SH-SY5Y (cell line): ENCODE results near the gene CNTFR.

Experiments used
- GATA2 ChIP-seq: IDR thresholded peaks from 2 replicates; pipeline ENCODE4 v1.6.1; 2011; ENCODE audit warnings: mild to moderate bottlenecking, low read depth, low read length
- GATA3 ChIP-seq: IDR thresholded peaks from 2 replicates; pipeline ENCODE4 v1.6.1; 2011; ENCODE audit warnings: low read depth, mild to moderate bottlenecking, low read length, moderate library complexity

Gene CNTFR

GRCh38 chr9:34559624-34560455, 29.7 kb downstream of the CNTFR start:
- TF ChIP-seq GATA3: no peak
- TF ChIP-seq GATA2: no peak

DNA sequence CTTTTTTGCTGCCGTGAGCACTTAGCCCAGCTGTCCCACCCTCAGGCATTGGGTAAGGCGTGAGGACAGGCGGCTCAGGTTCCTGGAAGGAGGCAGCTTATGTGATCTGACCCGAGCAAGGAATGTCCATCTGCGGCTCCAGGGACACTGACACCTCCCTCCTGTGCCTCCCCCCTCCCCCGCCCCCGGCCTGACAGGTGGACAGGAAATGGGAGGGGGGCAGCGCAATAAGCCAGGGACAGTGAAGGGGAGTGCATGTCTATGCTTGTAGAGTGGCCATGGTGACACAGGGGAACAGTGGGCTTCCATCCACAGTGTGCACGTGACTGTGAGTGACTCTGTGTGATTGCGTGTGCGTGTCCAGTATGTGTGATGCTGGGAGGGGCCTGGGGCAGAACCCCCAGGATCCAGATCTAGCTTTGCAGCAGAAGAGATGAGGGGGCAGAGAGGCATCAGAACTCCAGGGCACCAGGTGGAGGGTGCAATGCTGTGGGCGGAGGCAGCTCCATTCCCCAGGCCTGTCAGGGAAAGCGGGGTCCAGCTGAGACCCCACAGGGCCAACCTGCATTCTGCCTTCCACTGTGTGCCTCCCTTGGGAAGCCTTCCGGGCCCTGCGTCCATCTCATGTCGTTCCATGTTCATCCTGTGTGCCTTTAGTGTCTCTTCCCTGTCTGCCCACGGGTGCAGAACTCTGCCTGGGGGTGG, 30.5 kb downstream of the CNTFR start:
- TF ChIP-seq GATA2 (no peak), GATA3 (no peak)

DNA sequence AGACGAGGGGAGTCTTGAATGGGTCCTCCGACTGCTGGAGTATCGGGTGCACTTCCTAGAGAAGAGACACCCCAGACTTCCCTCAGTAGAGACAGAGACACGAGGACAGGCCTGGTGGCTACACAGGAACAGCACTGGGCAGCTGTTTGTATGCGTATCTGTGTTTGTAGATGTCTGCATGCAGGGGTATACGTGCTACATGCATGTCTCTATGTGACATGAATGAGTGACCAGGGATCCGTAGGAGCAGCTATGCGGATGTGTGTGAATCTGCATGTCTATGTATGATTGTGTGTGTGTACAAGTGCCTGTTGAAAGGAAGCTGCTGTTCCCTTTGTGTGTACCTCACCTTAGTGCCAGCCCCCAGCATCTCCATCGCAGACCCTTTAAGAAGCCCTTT, 31.2 kb downstream of the CNTFR start:
- TF ChIP-seq GATA3: no peak
- TF ChIP-seq GATA2: no peak

- TF ChIP-seq GATA2: no peak
- TF ChIP-seq GATA3: no peak
Observed at GRCh38 chr9:34557426-34558321, 31.9 kb downstream of the CNTFR start.

DNA sequence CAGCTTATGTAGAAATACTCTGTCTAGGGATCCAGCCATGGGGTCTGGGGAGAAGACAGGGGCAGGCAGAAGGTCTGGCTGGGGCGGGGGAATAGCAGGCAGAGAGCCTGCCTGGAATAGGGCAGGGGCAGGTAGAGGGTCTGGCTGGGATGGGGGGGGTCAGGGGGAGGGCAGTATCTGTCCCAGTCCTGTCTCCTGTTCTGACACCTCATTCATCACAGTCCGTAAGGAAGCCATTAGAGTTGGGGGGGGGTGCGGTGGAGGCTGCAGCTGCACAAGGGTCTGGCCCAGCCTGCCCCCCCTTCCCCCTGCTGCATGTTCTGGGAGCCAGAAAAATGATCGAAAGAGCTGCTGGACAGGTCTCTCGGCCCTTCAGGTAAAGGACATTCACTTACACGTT, 32.6 kb downstream of the CNTFR start:
- TF ChIP-seq GATA3 (no peak), GATA2 (no peak)

DNA sequence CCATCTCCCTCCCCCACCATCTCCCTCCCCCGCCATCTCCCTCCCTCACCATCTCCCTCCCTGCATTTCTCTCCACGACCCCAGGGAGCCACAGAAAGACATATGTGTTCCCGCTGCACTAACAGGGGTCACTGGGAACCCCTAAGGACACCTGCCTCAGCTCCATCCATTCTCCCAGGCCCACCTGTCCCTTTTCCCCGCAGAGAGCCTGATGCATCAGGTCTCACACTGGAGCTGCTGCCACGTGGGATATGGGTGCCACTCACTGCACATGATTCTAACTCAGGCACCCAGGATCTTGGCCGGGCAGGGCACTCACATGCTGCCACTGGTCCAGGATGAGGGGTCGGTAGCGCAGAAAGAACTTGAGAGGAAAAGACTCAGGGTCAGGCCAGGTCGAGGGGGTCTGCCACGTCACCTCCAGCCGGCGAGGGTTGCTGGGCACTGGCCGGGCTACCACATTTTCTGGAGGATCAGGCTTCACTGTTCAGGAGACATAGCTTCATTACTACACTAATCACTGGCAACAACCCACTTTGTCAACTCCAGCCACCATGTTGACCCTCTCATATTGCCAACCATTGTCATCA, 33.5 kb downstream of the CNTFR start:
- TF ChIP-seq GATA2: no peak
- no peak for TF ChIP-seq GATA3

DNA sequence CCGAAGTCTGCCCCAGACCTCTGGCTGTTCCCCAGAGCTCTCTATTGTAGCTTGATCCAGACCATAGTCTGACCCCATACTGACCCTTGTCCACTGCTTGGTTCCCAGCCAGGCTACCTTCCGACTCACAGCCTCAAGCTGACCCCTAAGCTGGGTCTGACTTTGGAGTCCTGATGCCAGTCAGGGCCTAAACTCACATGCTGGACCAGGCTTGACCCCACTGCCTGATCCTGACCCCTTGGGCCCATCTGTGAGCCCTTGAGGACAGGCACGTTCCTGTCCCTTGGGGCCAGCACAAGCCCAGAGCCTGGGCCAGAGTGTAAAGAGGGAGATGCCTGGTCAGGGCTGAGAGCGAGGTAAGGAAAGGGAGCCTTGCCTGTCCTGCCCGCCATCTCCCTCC, 34.0 kb downstream of the CNTFR start:
- TF ChIP-seq GATA2 (no peak), GATA3 (no peak)

GRCh38 chr9:34555002-34555348, 34.5 kb downstream of the CNTFR start:
- TF ChIP-seq GATA3: no peak
- no peak for TF ChIP-seq GATA2

GRCh38 chr9:34554211-34555001, 35.1 kb downstream of the CNTFR start:
- no peak for TF ChIP-seq GATA3
- TF ChIP-seq GATA2: no peak

GRCh38 chr9:34553511-34554021, 36.0 kb downstream of the CNTFR start:
- TF ChIP-seq GATA3: no peak
- TF ChIP-seq GATA2: no peak

DNA sequence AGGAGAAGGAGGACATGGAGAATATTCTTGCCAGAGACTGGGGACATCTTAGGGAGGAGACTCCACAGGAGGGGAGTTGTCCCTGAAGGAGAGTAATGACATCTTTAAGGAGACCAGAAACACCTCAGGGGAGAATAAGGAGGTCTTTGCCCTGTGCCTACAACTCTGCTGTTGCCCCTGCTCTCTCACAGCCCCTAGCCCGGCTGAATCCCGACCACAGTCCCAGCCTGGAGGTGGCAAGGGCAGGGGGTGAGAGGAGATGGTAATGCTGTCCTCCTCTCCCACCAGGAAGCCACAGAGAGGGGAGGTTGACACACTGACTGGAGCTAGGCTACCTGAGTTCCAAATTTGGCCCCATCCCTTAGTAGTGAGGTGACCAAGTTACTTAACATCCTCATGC, 36.5 kb downstream of the CNTFR start:
- no peak for TF ChIP-seq GATA3
- TF ChIP-seq GATA2: no peak

- no peak for TF ChIP-seq GATA3
- no peak for TF ChIP-seq GATA2
Observed at GRCh38 chr9:34552606-34552981, 36.9 kb downstream of the CNTFR start.
